GM21447 (cell line): ENCODE results near the gene SERPINE3.
A peak's percentile ranks its signal among the peaks of the same experiment; 100 is the strongest.

Experiments
- ATAC-seq: cut with Tn5 transposase; IDR thresholded peaks from one replicate; pipeline ENCODE4 v1.9.1; 2021; ENCODE audit not compliant: unreplicated experiment

The SERPINE3 gene

DNA sequence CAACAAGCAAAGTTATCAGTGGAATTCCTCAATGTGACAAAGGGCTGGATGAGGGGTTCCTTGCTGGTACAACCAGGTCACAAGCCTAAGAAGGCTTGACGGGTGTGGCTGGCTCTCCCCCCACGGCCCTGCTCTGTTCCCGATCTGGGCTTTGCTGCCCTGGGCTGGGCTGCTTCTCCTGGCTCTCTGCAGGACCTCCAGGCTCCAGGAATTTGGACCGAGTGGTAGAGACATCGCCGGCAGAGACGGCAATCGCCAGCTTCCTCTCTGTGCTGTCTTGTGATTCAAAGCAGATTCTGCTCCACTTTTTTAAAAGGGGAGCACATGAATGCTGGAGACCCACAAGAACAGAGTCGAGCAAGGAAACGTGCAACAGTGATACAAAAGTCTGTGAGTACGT, at the start of gene SERPINE3:
TSS of gene SERPINE3 (plus strand) at position 338 of the 400 bp plus-strand sequence. CDS start 1,401 bp downstream, outside the sequence.
- no peak for ATAC-seq

DNA sequence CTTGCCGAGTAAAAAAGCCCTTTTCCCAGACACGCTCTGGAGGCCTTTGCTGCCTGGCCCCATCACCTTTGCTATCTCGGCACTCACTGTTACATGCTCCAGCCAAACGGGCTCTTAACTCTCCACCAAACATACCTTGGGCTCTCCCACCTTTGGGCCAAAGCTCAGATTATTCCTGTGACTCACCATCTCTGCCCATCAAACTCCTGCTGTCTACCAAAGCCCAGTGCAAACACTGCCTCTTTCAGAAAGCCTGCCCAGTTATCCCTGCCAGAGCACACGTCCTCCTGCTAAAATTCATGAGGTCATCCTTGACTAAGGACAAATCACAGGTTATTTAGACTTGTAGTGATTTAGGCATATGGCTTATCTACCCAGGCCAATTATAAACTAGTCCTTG, 48.1 kb upstream of the SERPINE3 start:
- ATAC-seq: no peak

DNA sequence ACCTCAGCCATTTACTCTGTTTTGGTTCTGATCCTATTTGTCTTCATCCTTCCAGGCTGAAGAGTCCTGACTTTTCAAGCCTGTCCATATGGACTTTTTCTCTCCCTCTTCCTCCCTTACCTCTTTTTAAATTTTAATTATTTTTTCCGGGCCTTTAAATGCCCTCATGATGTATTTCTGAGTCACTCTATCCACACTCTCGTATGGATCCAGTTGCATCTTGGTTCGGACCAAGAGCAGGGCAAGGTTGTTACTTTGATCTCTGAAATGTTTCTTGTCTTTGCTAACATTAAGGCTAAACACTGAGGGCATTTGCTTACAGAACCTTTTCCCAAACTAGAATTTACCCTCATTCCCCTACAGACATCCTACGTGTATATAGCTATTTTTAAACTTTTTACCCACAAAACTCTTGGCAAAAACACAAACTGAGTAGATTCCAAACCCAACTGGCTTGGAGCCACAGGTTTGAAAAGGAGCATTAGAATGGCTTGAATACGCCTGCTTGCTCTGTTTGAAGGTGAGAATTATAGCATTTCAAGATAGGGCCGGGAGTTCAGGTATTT, 47.4 kb upstream of the SERPINE3 start:
- ATAC-seq: no peak

DNA sequence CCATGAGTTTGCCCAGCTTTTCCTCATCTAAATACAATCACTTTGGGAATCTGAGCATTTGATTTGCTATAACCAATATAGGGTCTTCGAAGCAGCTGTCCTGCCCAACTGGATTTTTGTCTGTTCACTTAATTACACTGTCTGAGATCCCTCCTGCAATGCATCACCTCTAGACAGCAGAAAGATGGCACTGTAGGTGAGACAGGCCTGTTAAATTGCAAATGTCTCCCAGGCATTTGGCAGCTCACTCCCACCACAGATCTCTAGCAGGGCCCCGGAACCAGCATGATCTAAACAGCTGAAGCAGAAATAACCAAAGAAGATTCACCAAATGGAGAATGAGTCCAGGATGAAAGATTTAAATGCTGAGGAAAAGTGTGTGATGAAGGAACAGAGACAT, 41.9 kb upstream of the SERPINE3 start:
- no peak for ATAC-seq

DNA sequence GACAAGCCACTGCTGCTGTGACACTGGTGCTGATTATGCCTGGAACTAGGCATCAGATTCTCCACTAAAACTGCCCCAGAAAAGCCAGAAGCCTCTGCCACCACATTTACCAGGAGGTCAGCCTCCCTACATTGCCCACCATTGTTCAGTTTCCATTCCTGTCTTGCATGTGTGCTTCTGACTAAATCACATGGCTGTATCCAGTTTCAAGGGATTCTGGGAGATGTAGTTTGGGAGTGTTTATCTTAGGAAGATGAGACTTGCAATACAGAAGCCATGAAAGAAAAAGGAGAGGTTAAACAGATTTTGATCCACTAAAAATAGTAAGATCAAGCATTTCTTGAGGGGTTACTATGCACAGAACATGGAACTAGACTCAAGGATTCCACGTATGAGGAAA, 40.7 kb upstream of the SERPINE3 start:
- no peak for ATAC-seq

DNA sequence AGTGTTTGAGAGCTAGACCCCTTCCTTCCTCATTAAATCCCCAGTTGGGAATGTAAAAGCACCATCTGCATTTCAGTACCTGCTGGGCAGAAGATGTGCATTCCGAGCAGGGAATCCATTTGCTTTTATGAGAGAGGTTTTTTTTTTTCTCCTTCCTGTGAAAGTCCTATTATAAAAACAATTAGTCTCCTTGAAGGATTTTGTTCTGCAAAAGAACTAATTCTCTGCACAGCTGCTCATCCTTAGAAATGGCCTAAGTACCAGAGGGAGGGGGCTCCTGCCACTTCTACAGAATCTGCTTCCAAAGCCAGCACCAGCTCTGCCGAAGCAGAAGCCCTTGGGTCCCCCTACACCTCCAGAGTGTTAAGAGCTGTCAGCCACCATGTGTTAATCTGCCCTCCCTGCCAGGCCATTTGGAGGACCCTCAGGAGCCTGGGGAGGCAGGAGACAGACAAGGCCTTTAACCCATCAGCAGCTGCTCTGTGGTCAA, 36.4 kb upstream of the SERPINE3 start:
- ATAC-seq: no peak

DNA sequence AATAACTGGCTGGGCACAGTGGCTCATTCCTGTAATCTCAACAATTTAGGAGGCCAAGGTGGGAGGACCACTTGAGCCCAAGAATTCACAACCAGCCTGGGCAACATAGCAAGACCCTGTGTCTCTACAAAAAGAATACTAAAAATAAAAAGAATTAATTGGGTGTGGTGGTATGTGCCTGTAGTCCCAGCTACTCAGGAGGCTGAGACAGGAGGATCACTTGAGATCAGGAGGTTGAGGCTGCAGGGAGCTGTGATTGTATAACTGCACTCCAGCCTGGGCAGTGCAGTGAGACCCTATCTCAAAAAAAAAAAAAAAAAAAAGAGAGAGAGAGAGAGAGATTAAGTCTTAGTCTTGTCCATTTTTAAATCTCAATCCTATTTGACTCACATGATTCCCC, 35.6 kb upstream of the SERPINE3 start:
- no peak for ATAC-seq

DNA sequence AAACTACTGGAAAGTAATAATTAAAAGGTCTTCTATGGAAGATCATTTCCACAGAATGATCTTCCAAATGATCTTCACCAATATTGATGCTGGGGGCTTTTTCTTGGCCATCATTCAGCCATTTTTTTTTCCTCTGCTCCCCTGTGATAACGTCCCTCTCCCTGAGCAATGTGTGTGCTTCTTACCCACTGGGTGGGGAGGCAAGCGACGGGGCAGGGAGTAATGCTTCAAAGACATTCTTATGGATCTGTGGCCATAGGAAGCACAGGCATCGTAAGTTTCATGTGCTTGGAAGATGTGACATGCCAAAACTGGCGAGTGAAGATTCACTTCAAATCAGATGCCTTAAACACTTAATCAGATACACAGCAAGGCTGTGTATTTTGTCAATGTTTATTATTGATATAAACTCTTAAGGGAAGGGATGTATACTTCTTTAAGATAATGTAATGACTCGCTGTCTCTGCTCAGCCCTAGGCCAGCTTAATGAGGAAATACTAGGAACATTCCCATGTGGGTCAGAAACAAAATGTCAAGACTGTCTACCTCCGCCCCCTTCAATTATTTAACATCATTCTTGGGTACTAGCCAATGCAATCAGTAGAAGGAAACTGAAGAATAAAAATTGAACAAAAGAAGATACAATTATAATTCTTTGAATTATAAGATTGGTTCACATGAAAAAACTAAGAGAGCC, 34.1 kb upstream of the SERPINE3 start:
- ATAC-seq: no peak

DNA sequence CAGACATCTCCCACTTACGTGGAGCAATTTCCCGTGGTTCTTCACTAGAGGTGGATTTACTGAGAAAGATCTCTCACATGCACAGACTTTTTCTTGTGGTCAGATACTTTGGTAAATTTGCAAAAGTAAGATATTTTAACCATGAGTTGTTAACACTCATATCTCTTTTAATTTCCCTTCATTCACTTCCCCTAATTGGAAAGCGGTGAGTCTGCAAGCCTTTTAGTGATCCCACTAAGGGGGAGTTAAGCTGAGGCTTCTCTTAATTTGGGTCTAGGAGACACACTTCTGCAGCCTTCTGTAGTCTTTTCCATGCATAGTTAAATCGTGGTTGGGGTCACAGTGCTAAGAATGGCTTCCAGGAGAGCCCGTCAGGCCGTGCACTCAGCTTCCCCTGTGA, 30.7 kb upstream of the SERPINE3 start:
- no peak for ATAC-seq

DNA sequence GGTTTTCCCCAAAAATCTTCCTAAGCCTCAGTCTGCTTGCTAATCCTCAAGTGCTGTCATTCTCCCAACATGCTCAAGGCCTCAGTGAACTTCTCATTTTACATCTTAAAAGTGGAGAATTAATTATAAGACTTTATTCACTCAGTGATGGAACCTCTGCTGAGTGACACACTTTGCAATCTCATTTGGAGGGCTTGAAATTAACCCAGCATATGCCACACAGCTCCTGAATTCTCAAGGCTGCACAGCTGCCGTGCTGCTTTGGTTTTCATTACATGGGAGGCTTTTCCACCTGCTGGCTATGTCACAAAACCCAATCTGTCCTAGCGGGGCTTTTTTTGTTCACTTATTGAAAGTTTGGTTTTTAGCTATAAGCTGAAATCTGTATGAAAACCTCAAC, 28.3 kb upstream of the SERPINE3 start:
- no peak for ATAC-seq

DNA sequence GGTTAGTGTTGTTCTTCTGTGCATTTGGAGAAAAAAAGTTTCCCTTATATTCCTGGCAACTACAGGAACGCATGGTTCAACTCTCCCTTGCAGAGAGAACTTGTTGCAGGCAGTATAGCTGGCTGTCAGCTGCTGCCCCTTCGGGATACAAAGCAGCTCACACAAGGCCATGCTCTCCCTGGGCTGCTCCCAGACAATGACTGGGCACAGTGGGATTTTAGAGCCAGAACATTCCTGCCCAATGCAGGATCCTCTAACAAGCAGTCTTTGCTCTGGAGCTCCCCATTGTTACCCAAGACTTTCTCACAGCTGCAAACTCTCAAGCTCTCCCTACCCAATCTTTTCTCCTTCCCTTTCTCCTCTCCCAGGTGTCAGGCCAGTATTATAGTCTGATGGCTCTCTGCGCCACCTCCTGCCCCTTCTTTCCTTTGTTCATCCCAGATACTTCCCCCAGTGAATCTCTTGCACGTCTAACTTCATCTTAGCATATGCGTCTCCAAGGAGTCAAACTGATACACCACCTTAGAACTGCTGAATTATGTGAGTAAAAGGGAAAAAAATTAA, 27.5 kb upstream of the SERPINE3 start:
- no peak for ATAC-seq

DNA sequence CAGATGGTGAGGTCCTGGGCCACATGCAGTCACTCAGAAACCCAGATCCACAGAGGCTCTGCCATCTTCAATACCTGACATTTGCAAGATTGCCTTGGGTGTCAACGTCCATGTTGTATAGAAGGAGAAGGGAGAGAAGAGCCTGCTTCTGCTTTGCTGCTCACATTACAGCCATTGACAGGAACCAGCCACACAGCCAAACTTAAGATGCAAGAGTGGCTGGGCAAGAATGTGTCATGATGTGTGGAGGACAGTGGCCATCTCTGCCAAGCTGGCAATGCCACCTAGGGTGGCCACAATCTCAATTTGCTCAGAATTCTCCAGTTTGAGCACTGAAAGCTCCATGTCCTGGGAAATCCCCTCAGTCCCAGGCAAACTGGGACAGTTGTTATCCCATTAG, 25.9 kb upstream of the SERPINE3 start:
- ATAC-seq: no peak

DNA sequence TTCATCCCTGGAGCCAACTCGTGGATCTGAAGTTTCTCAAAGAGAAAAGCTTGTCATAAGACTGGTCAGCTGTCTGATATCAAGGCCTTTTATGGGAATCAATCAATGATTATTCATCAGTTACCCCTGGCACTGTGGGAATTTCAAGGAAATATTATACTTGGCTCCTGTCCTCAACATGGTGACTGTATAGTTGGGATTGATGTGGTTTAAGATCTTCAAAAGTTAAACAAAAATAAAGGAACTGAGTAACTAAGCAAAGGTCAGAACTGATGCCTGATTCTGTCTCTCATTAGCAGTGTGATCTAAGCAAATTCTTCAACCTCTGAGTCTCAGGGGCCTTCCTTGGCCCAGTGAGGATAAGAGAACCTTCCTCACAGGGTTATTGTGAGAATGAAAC, 22.2 kb upstream of the SERPINE3 start:
- no peak for ATAC-seq

DNA sequence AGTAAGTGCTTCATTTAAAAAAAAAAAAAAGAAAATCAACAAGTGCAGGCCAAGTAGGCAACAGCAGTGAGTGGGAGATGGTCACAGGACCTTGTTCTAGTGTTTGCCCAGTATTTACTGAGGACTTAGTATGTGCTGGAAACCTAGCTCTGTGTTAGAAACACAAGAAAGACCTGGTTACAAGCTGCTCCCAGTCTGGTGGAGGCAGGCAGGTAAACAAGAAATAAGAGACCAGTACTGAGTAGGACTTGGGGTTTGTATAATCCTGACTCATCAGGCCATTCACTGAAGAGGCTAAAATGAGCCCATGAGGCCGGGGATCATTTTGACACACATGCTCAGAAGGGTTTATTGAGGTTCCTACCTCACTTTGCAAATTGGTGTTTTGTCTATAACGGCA, 21.5 kb upstream of the SERPINE3 start:
- ATAC-seq: no peak

DNA sequence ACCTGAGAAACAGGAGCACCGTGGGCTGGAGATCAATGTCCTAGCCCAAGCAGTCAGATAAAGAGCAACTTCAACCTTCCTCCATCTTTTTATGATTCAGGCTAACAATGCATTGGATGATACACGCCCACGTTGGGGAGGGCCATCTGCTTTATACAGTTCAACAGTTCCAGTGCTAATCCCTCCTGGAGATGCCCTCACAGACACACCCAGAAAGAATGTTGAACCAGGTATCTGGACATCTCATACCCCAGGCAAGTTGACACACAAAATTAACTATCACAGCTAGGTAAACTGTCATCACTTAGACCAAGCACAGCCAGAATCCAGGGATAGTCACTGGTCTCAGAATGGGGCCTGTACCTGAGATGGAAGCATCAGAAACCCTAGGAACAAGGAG, 20.6 kb upstream of the SERPINE3 start:
- ATAC-seq: no peak

DNA sequence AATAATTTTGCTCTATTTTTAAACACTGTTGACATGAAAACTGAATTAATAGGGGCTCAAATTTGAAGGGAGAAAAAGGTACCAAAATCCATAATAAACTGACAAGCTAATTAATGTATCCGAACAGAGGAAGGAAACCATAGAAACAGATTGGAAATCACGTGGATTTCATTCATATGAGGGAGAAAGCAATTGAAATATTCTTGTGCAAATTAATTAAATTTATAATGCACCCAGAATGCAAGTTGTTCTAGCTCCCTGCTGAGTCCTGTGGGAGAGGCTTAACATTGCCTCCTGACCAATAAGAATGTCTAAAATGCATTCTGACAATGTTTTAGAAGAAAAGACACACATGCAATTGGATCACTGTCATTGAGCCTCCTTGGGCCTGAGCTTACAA, 17.7 kb upstream of the SERPINE3 start:
- ATAC-seq: no peak

DNA sequence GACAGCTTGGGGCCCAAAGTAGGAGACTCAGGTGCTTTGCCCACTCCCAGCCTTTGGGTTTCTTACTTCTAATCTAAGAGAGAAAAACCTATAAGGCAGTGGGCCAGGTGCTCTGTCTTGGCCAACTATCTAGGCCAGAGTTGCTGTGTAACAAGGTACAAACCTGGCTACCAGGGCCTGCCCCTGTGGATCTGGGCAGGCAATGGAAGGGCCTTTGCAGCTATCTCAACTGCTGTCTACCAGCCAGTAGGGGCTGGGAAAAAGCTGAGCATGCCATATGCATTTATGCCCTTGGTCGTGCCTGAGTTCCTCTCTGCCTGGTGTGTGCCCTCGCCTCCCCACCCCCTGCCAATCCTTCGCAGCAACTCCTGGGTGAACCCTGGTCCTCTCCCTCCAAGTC, 16.7 kb upstream of the SERPINE3 start:
- ATAC-seq: no peak

DNA sequence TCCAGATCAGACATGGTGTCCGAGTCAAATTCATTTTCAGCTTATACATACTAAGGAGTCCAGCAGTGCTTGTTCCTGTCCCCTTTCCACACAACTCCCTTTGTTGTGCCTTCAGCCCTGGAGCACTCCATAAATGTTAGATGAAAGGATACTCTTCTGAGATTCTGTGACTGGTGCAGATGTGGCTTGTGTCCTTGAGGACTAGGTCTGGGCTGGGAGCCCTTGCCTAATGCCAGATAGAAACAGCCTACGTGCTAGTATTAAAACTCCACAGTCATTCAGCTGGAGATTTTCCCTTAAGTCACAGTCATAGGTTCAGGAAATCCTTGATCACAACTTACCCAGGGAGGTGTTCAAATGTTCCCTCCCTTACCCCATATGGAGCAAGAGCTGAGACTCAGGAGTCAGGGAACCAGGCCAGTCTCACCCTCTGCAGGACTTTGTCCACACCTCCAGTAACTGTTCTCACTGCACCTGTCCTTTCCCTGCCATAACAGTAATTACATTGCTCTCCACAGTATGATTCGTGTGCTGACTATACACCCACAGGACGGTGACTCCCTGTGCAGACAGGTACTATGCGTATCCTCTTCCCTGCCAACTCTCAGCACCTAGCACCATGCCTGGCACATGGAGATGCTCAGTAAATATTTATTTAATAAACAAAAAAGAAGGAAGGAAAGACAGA, 15.5 kb upstream of the SERPINE3 start:
- ATAC-seq: no peak

DNA sequence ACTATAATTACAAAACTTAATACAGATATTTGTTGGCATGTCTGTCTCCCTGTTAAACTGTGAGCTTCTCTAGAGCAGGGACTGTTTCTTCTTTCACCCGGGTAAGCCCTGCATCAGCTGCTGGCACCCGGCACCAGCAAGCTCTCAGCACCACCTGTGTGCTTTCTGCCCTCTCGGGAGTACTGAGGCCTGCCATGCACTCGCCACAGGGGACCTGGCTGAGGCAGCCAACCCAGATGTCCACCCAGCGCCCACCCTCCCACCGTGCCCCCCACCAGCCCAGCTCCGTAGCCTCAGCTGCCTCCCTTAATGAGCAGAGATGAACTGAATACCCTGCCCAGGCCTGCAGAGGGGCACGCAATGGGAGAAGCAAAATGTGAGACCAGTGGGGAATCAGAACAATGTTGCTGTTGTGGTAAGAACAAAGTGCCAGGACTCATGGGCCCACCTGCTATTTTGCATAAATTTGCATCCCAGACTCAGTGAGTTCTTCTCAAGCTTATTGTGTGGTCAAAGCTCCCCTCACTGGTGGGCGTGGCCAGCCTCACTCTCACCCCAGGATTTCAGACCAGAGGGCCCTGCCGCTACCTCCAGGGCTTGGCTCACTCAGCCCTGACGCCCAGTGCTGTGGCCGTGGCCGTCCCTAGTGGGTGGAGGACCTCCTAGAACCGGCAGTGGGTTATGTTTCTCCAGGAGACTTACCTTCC, 14.6 kb upstream of the SERPINE3 start:
- ATAC-seq: peak; percentile 46

DNA sequence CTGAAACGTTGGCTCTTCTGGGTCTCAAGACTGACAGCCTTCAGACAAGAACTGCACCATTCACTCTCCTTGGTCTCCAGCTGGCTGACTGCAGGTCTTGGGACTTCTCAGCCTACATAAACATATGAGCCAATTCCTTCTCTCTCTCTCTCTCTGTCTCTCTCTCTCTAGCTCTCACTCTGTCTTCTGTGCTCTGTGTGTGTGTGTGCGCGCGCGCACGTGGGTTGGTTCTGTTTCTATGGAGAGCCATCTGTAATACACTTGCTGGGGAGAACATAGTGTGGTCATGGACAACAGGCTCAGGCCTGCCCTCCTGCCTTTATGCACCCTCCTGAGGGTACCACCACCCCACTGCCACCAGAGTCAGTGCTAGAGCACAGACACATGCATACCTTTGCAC, 13.7 kb upstream of the SERPINE3 start:
- ATAC-seq: no peak

DNA sequence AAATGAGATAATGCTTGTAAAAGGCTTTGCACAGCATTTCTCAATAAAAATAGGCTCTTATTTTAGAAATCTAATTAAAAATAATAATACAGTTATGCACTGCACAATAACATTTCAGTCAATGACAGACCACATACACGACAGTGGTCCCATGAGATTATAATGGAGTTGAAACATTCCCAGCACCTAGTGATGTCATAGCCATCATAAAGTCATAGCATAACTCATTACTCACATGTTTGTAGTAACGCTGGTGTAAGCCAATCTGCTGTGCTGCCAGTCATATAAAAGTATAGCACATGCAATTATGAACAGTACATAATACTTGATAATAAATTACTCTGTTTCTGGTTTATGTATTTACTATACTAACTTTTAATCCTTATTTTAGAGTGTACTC, 12.7 kb upstream of the SERPINE3 start:
- no peak for ATAC-seq
